ENCODE data around the gene KLHL15. TPM values are rescaled to one million over a fixed set of nuclear protein-coding genes. Genes with fewer than 3 reads are reported as not detected.
"Not testable (repeated sequence)": the region's sequence is repeated elsewhere in the genome, so short reads cannot be mapped to it uniquely, and the experiment has no call there.

The KLHL15 gene
- polyA plus RNA-seq, 3 donors, result 3.2 to 24.4 (median 3.9) TPM

GRCh38 chrX:23978491-23978890, 48.5 kb downstream of the KLHL15 start:
- peaks cover 0 to 4% (median 2%) of the 10 kb centered on the region in 7 donors for H3K9me3 Mint-ChIP-seq
- peaks cover 0 to 36% of the 10 kb centered on the region in 2 donors for H3K27me3 ChIP-seq (ENCODE audit: control insufficient read depth in 2 of 2, insufficient read depth in 2 of 2, low read length in 2 of 2)
- intact Hi-C loops (cut with micrococcal nuclease), result no loop called here
- H3K4me1 ChIP-seq (ENCODE audit: control insufficient read depth in 1 of 2, insufficient read depth in 2 of 2, low read length in 2 of 2), result no peaks in the 10 kb centered on the region
- H4K20me1 ChIP-seq (ENCODE audit: insufficient read depth, low read length), result no peaks in the 10 kb centered on the region
- peaks cover 0 to 41% (median 0%) of the 10 kb centered on the region in 3 donors for H3K27me3 Mint-ChIP-seq (ENCODE audit: low read depth in 3 of 3)
- no peak overlapping the region for H3K27ac Mint-ChIP-seq
- WGBS (ENCODE audit: insufficient coverage), result 100% methylated on average over 1 of the region's 4 CpGs
- H3K4me3 ChIP-seq (replicated peaks in 1 of 3; ENCODE audit: low read depth in 2 of 3, low read length in 3 of 3), result no peak overlapping the region
- no peak overlapping the region for H3K4me2 ChIP-seq (replicated peaks; ENCODE audit: extremely low read depth, low read length, poor library complexity, severe bottlenecking)
- TF ChIP-seq CTCF (IDR thresholded peaks at IDR 0.05), result no peak
- H3K4me1 Mint-ChIP-seq, result no peaks in the 10 kb centered on the region
- H3K4me3 Mint-ChIP-seq, result no peak overlapping the region
- H3K27ac ChIP-seq (ENCODE audit: low read depth in 1 of 2, low read length in 2 of 2), result no peak overlapping the region
- H3K36me3 Mint-ChIP-seq, result peaks cover 9 to 10% of the 10 kb centered on the region in 2 donors
- H3K9ac ChIP-seq (ENCODE audit: insufficient read depth, low read length, poor library complexity, severe bottlenecking), result no peak overlapping the region
- DNase-seq, result no peak
- H3K9me3 ChIP-seq (replicated peaks in 1 of 2; ENCODE audit: control insufficient read depth in 1 of 2, insufficient read depth in 1 of 2, low read length in 2 of 2), result no peaks in the 10 kb centered on the region
- H3K36me3 ChIP-seq (replicated peaks in 1 of 2; ENCODE audit: control insufficient read depth in 1 of 2, insufficient read depth in 2 of 2, low read length in 2 of 2), result peaks cover 0 to 5% of the 10 kb centered on the region in 2 donors
- H2AFZ ChIP-seq (ENCODE audit: insufficient read depth, low read depth, low read length, poor library complexity, severe bottlenecking), result no peak overlapping the region
- H3K79me2 ChIP-seq (ENCODE audit: insufficient read depth, low read length), result no peaks in the 10 kb centered on the region

- intact Hi-C loops (cut with micrococcal nuclease); H3K27ac Mint-ChIP-seq: not testable (repeated sequence)
Measured at GRCh38 chrX:23965630-23966029, 61.4 kb downstream of the KLHL15 start.

More at GRCh38 chrX:23965630-23966029, 61.4 kb downstream of the KLHL15 start:
- DNase-seq; H3K36me3 Mint-ChIP-seq; H2AFZ ChIP-seq (ENCODE audit: insufficient read depth, low read depth, low read length, poor library complexity, severe bottlenecking); H3K79me2 ChIP-seq (ENCODE audit: insufficient read depth, low read length); H3K9ac ChIP-seq (ENCODE audit: insufficient read depth, low read length, poor library complexity, severe bottlenecking); H3K4me2 ChIP-seq (replicated peaks; ENCODE audit: extremely low read depth, low read length, poor library complexity, severe bottlenecking); H3K4me1 Mint-ChIP-seq; H3K4me1 ChIP-seq (ENCODE audit: control insufficient read depth in 1 of 2, insufficient read depth in 2 of 2, low read length in 2 of 2); H4K20me1 ChIP-seq (ENCODE audit: insufficient read depth, low read length); H3K27ac ChIP-seq (ENCODE audit: low read depth in 1 of 2, low read length in 2 of 2); H3K9me3 ChIP-seq (replicated peaks in 1 of 2; ENCODE audit: control insufficient read depth in 1 of 2, insufficient read depth in 1 of 2, low read length in 2 of 2); H3K4me3 ChIP-seq (replicated peaks in 1 of 3; ENCODE audit: low read depth in 2 of 3, low read length in 3 of 3); H3K36me3 ChIP-seq (replicated peaks in 1 of 2; ENCODE audit: control insufficient read depth in 1 of 2, insufficient read depth in 2 of 2, low read length in 2 of 2); H3K27me3 ChIP-seq (ENCODE audit: control insufficient read depth in 2 of 2, insufficient read depth in 2 of 2, low read length in 2 of 2); H3K4me3 Mint-ChIP-seq: not testable (repeated sequence)
- Mint-ChIP-seq H3K27me3 (ENCODE audit: low read depth in 3 of 3) (peaks cover 0 to 25% (median 0%) of the 10 kb centered on the region in 3 donors), H3K9me3 (peaks cover 0 to 25% (median 7%) of the 10 kb centered on the region in 7 donors)
- WGBS (ENCODE audit: insufficient coverage), result no CpG with 5 or more reads among the region's 8 CpGs
